Measurements from ENCODE around the gene COPS2. TPM values are rescaled to one million over a fixed set of nuclear protein-coding genes. Genes with fewer than 3 reads are reported as not detected.
"Not testable (repeated sequence)": the region's sequence is repeated elsewhere in the genome, so short reads cannot be mapped to it uniquely, and the experiment has no call there.

COPS2 gene
- total RNA-seq, 1 experiment from 2014 or later, result 68.6 TPM

- ChIA-PET POLR2A (no interaction called here), CTCF (no interaction called here)
- Mint-ChIP-seq H3K4me3 (no peak overlapping the region), H3K36me3 (no peaks in the 10 kb centered on the region), H3K9me3 (0 out of 2 replicates have a peak, but pooled peaks cover 2% of the 10 kb centered on the region), H3K27ac (no peak overlapping the region), H3K27me3 (ENCODE audit: low read depth) (peaks cover 6% of the 10 kb centered on the region; the same call in 1 of the 2 replicates), H3K4me1 (no peaks in the 10 kb centered on the region)
- TF ChIP-seq, protein P1, sequence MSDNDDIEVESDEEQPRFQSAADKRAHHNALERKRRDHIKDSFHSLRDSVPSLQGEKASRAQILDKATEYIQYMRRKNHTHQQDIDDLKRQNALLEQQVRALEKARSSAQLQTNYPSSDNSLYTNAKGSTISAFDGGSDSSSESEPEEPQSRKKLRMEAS (CRISPR knock-in tag; IDR thresholded peaks at IDR 0.05), result peak; percentile 68; the same call in 1 of the 2 replicates
- TF ChIP-seq, protein P2, sequence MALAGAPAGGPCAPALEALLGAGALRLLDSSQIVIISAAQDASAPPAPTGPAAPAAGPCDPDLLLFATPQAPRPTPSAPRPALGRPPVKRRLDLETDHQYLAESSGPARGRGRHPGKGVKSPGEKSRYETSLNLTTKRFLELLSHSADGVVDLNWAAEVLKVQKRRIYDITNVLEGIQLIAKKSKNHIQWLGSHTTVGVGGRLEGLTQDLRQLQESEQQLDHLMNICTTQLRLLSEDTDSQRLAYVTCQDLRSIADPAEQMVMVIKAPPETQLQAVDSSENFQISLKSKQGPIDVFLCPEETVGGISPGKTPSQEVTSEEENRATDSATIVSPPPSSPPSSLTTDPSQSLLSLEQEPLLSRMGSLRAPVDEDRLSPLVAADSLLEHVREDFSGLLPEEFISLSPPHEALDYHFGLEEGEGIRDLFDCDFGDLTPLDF (CRISPR knock-in tag; IDR thresholded peaks at IDR 0.05), result no peak
- TF ChIP-seq, protein P3, sequence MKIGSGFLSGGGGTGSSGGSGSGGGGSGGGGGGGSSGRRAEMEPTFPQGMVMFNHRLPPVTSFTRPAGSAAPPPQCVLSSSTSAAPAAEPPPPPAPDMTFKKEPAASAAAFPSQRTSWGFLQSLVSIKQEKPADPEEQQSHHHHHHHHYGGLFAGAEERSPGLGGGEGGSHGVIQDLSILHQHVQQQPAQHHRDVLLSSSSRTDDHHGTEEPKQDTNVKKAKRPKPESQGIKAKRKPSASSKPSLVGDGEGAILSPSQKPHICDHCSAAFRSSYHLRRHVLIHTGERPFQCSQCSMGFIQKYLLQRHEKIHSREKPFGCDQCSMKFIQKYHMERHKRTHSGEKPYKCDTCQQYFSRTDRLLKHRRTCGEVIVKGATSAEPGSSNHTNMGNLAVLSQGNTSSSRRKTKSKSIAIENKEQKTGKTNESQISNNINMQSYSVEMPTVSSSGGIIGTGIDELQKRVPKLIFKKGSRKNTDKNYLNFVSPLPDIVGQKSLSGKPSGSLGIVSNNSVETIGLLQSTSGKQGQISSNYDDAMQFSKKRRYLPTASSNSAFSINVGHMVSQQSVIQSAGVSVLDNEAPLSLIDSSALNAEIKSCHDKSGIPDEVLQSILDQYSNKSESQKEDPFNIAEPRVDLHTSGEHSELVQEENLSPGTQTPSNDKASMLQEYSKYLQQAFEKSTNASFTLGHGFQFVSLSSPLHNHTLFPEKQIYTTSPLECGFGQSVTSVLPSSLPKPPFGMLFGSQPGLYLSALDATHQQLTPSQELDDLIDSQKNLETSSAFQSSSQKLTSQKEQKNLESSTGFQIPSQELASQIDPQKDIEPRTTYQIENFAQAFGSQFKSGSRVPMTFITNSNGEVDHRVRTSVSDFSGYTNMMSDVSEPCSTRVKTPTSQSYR (CRISPR knock-in tag; IDR thresholded peaks at IDR 0.05), result no peak
- TF ChIP-seq ESRRA (CRISPR knock-in tag; IDR thresholded peaks at IDR 0.05; ENCODE audit: borderline replicate concordance), result no peak
- TF ChIP-seq, protein P4, sequence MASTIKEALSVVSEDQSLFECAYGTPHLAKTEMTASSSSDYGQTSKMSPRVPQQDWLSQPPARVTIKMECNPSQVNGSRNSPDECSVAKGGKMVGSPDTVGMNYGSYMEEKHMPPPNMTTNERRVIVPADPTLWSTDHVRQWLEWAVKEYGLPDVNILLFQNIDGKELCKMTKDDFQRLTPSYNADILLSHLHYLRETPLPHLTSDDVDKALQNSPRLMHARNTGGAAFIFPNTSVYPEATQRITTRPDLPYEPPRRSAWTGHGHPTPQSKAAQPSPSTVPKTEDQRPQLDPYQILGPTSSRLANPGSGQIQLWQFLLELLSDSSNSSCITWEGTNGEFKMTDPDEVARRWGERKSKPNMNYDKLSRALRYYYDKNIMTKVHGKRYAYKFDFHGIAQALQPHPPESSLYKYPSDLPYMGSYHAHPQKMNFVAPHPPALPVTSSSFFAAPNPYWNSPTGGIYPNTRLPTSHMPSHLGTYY (CRISPR knock-in tag; IDR thresholded peaks at IDR 0.05), result no peak
- ATAC-seq (peak; percentile 83), DNase-seq (ENCODE audit: low spot score) (peak; percentile 18)
Measured at GRCh38 chr15:49079340-49080039, 75.9 kb downstream of the COPS2 start.

DNA sequence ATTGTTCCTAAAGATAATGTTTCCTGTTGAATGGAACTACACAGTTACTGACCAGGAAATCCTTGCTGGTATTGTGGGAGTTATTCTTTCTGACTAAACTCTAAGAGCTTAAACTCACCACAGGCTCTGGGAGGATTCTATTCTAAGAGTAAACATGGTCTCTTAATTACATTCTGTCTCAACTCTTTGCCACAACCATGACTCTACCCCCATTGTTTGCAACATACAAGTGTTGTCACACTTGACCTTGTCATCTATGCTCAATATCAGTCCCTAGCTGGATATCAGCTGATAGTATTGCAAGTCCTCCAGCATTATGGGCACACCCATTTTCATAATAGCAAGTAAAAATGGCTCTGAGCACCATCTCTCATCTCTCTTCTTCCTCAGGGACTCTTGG lies 79.5 kb downstream of the COPS2 start:
- ChIA-PET POLR2A (no interaction called here), CTCF (no interaction called here)
- ATAC-seq, result no peak
- no peaks in the 10 kb centered on the region for H3K36me3 Mint-ChIP-seq
- H3K27me3 Mint-ChIP-seq (ENCODE audit: low read depth), result peaks cover 15% of the 10 kb centered on the region; the same call in 1 of the 2 replicates
- no peak overlapping the region for H3K4me3 Mint-ChIP-seq
- no peaks in the 10 kb centered on the region for H3K4me1 Mint-ChIP-seq
- H3K9me3 Mint-ChIP-seq, result 0 out of 2 replicates have a peak, but pooled peaks cover 7% of the 10 kb centered on the region
- TF ChIP-seq E2F4 (CRISPR knock-in tag; IDR thresholded peaks at IDR 0.05; ENCODE audit: borderline replicate concordance, low read depth), result no peak
- TF ChIP-seq FOXP1 (CRISPR knock-in tag; IDR thresholded peaks at IDR 0.05; ENCODE audit: borderline replicate concordance), result no peak
- DNase-seq (ENCODE audit: low spot score), result no peak
- H3K27ac Mint-ChIP-seq, result no peak overlapping the region

DNA sequence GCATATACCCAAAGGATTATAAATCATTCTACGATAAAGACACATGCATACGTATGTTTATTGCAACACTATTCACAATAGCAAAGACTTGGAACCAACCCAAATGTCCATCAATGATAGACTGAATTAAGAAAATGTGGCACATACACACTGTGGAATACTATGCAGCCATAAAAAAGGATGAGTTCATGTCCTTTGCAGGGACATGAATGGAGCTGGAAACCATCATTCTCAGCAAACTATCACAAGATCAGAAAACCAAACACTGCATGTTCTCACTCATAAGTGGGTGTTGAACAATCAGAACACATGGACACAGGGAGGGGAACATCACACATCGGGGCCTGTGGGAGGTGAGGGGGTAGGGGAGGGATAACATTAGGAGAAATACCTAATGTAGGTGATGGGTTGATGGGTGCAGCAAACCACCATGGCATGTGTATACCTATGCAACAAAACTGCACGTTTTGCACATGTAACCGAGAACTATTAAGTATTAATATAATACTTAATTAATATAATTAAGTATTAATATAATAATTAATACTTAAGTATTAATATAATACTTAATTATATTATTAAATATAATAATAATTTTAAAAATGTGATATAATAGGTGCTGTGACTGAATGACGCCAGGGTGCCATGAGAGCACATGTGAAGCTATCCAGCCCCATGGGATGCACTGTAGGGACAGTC lies 80.7 kb downstream of the COPS2 start:
- 0 out of 2 replicates have a peak, but pooled peaks cover 11% of the 10 kb centered on the region for H3K9me3 Mint-ChIP-seq
- DNase-seq (ENCODE audit: low spot score); H3K4me1 Mint-ChIP-seq; H3K27ac Mint-ChIP-seq; H3K36me3 Mint-ChIP-seq; POLR2A ChIA-PET; H3K4me3 Mint-ChIP-seq; CTCF ChIA-PET; ATAC-seq: not testable (repeated sequence)
- peaks cover 12% of the 10 kb centered on the region; the same call in 1 of the 2 replicates for H3K27me3 Mint-ChIP-seq (ENCODE audit: low read depth)
- peak; percentile 99 for TF ChIP-seq HMGA2 (CRISPR knock-in tag; IDR thresholded peaks at IDR 0.05)

Small RNA genes lying within 50 kb of the gene (microRNA-seq; reads per million reads assigned to microRNA genes)
- not detected for gene MIR4716 (ENCODE audit: borderline number of aligned reads)

Other genes with a start within 250 kb of the COPS2 start
- 0.44 to 0.63 TPM (median 0.46 TPM) in 3 replicates for gene SHC4, start 191.7 kb downstream of the COPS2 start, total RNA-seq (2021)
- gene SECISBP2L, start 109.2 kb downstream of the COPS2 start, total RNA-seq (2021), result 28.4 to 30.5 TPM (median 30.4 TPM) in 3 replicates
- gene GALK2, start 14.6 kb upstream of the COPS2 start, total RNA-seq (2021), result 15.6 to 16.9 TPM (median 16.6 TPM) in 3 replicates